ENCODE results near the gene F5. TPM values are rescaled to one million over a fixed set of nuclear protein-coding genes. Genes with fewer than 3 reads are reported as not detected.

Gene F5
- total and polyA plus RNA-seq, 10 of the 15 experiments (the other 5 are each of a cell fraction or from before 2014, with no cell fraction given) = under 0.01 to 3.8 (median 0.40) TPM

DNA sequence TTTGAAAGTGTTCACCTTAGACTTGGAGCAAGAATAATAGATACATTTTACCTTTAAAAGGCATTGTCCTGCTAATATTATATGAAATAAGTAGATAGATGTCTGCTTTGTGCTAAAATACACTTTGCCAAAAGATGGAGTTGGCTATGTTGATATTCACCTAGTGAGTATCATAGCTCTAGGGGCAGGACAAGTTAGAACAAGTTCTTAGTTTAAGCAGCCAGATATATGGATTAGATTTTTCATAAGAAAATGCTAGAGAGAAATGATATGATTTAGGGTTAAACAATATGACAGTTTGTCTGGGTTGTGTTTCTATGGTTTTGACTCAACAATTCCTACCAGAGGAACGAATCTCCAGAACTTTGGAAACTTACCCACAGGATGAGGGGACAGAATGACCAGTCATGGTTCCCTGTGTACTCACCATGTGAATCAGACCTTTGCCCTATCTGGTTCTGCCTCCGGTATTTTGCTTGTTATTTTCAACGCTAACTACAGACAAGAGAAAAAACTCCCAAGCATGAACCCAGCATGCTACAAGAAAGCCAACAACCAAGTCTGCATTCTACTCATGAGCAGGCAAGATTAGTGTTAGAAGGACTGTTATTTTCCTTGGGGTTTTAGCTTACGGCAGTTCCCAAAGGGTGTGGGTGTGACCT lies 1.7 kb downstream of the F5 start:
- TF ChIP-seq ZNF217 (IDR thresholded peaks at IDR 0.05) (no peak), FOXM1 (IDR thresholded peaks at IDR 0.05; ENCODE audit: low read depth, low read length) (no peak), NFIC (IDR thresholded peaks at IDR 0.05; ENCODE audit: low read depth, low read length) (no peak), EGR1 (IDR thresholded peaks at IDR 0.05; ENCODE audit: borderline replicate concordance in 1 of 2, low read depth in 2 of 2, low read length in 2 of 2) (no peak), POLR2AphosphoS2 (IDR thresholded peaks at IDR 0.05; ENCODE audit: low read depth, low read length) (no peak), CBX3 (IDR thresholded peaks at IDR 0.05; ENCODE audit: borderline replicate concordance, low read depth) (no peak), IKZF2 (IDR thresholded peaks at IDR 0.05) (peak in 1 of 2 experiments; percentile 16; a peak in 1 of 4 replicates)
- TF ChIP-seq, protein P1, sequence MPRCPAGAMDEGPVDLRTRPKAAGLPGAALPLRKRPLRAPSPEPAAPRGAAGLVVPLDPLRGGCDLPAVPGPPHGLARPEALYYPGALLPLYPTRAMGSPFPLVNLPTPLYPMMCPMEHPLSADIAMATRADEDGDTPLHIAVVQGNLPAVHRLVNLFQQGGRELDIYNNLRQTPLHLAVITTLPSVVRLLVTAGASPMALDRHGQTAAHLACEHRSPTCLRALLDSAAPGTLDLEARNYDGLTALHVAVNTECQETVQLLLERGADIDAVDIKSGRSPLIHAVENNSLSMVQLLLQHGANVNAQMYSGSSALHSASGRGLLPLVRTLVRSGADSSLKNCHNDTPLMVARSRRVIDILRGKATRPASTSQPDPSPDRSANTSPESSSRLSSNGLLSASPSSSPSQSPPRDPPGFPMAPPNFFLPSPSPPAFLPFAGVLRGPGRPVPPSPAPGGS (IDR thresholded peaks at IDR 0.05; ENCODE audit: borderline replicate concordance, insufficient read depth, low read depth, low read length, poor library complexity, severe bottlenecking) = no peak
- H3K36me3 ChIP-seq (ENCODE audit: control insufficient read depth in 2 of 2, insufficient read depth in 2 of 2, low read length in 1 of 2) = no peaks in the 10 kb centered on the region
- SMC1A ChIA-PET (ENCODE audit: uncharacterized antibody, unreplicated experiment) = interaction anchor here (1.1 kb wide), 1 partner anchor 110 kb away, joined by 3 read pairs; no protein-coding TSS in a partner anchor
- in situ Hi-C loops (cut with MboI) (no loop called here), intact Hi-C loops (cut with micrococcal nuclease; ENCODE audit: unreplicated experiment) (loop anchor here (5.0 kb wide), 1 partner anchor 32 kb away; no protein-coding TSS in a partner anchor)
- POLR2A ChIA-PET = no interaction called here
- DNase-seq (ENCODE audit: low read depth, low spot score) (no peak), ATAC-seq (peak; percentile 10; the same call in 2 of the 3 replicates), FAIRE-seq (no peak)
- H2AFZ ChIP-seq (ENCODE audit: control insufficient read depth, low read depth, low read length) = peak overlapping the region; percentile 20
- RAD21 ChIA-PET (ENCODE audit: unreplicated experiment) = interaction anchor here (1.0 to 2.2 kb wide), 2 partner anchors 124 to 128 kb away, joined by 5 to 24 read pairs; no protein-coding TSS in a partner anchor
- CTCF ChIA-PET = interaction anchor here (1.7 to 5.6 kb wide), 2 partner anchors 35 to 128 kb away, joined by 4 to 78 read pairs; no protein-coding TSS in a partner anchor
- H3K4me3 ChIP-seq = no peak overlapping the region
- WGBS (ENCODE audit: insufficient coverage, insufficient replicate concordance, low lambda C conversion rate, missing lambda C conversion rate) = 12% methylated on average over 4 of the region's 4 CpGs
- no peak overlapping the region for H3K27ac ChIP-seq (ENCODE audit: control insufficient read depth, insufficient read depth)
- H3K27me3 ChIP-seq (replicated peaks in 1 of 2; ENCODE audit: control insufficient read depth in 2 of 2, insufficient read depth in 2 of 2, low read length in 1 of 2) = no peaks in the 10 kb centered on the region; a peak in 1 of 4 replicates
- H3K9ac ChIP-seq (ENCODE audit: control insufficient read depth, insufficient read depth, low read length) = no peak overlapping the region
- no peaks in the 10 kb centered on the region for H4K20me1 ChIP-seq (ENCODE audit: control insufficient read depth, insufficient read depth)
- no peaks in the 10 kb centered on the region for H3K9me3 ChIP-seq (replicated peaks; ENCODE audit: control insufficient read depth, insufficient read depth, low read length)
- no peaks in the 10 kb centered on the region for H3K79me2 ChIP-seq (ENCODE audit: control insufficient read depth, insufficient read depth, low read length)
- peaks cover 5% of the 10 kb centered on the region; the same call in 1 of the 2 replicates for H3K4me1 ChIP-seq (ENCODE audit: control insufficient read depth, insufficient read depth, low read length)
- no peak overlapping the region for H3K4me2 ChIP-seq (ENCODE audit: control insufficient read depth, insufficient read depth)
- BruUV-seq (replicated peaks) = no TSS peak

Measured in GM12878 (cell line).